ENCODE results near the gene HCFC2.
A peak's percentile ranks its signal among the peaks of the same experiment; 100 is the strongest.

The HCFC2 gene

DNA sequence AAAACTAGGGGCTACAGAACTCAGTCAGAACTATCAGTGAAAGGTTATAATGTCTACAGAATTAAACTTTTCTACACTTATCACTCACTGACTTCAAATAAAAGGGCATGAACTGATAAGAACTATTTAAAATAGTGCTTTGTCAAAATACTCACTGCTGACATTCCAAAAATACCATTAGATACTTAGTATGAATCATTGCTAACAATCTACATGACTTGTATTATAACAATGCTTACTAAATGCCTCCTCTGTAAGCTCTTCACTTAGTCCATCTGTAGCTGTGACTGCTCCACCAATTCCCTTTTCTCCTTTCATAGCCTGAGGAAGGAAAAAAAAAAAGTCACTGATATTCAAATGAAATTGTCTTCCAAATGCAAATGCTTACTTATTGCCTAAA is 56.7 kb downstream of the HCFC2 start:
- no peak for DNase-seq (ENCODE audit: low read depth)

DNA sequence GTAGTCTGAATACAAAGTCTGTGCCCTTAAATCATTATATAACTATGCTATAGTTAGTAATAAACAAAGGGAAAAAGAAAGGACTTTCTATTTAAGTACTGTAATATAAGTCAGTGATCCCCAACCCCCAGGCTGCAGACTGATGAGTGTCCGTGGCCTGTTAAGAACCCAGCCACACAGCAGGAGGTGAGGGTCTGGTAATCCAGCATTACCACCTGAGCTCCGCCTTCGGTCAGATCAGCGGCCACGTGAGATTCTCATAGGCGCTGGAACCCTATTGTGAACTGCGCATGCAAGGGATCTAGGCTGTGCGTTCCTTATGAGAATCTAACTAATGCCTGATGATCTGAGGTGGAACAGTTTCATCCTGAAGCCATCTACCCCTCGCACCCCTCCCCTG is 58.0 kb downstream of the HCFC2 start:
- no peak for DNase-seq (ENCODE audit: low read depth)

DNA sequence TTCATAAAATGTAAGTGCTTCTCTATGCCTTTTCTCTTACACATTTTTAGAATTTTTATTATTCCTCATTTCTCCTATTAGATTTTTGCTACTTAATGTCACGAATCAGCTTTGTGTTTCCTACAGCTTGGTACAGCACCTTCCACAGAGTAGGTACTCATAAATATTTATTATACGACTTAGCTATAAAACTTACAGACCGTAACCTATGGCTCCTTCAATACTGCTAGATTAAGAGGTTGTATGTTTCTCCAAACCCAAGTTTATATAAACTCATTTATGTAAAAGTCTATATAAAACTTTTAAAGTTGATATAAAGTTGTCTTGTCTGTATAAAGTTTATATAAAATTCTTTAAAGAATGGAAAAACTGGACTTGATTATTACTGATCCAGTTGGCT is 62.2 kb downstream of the HCFC2 start:
- no peak for DNase-seq (ENCODE audit: low read depth)

DNA sequence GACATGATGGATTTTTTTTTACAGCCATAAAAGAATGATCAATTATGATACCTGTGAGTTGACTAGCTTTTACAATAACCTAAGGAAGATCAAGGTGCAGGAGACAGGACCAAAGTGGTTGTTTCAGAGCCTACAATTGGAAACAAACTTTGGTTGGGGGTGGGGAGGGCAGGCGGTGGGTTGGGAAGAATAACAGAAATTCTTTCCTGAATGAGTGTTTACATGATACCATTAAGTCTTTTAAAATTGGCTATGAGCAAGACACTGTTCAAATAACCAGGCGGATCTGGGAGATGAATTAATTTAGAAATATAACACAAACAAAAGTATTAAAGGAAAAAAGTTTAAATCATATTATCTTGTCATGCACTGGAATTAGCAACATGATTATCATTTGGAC is 66.4 kb downstream of the HCFC2 start:
- no peak for DNase-seq (ENCODE audit: low read depth)

DNA sequence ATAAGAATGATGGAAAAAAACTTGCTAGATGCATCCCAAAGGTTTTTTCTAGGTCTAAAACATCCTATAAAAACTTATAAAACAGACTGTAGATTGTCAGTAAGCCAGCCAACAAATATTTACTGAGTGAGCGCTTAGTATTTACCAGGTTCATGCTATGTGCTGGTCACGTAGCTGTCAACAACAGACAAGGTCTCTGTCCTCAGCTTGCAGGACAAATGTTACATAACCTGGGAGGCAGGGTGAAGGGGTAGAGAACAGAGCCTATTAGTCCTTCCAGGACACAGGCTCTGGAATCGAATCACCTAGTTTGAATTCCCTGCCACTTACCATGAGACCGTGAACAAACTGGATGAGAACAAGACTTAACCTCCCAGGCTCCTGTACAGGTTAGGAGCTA is 67.3 kb downstream of the HCFC2 start:
- no peak for DNase-seq (ENCODE audit: low read depth)

DNA sequence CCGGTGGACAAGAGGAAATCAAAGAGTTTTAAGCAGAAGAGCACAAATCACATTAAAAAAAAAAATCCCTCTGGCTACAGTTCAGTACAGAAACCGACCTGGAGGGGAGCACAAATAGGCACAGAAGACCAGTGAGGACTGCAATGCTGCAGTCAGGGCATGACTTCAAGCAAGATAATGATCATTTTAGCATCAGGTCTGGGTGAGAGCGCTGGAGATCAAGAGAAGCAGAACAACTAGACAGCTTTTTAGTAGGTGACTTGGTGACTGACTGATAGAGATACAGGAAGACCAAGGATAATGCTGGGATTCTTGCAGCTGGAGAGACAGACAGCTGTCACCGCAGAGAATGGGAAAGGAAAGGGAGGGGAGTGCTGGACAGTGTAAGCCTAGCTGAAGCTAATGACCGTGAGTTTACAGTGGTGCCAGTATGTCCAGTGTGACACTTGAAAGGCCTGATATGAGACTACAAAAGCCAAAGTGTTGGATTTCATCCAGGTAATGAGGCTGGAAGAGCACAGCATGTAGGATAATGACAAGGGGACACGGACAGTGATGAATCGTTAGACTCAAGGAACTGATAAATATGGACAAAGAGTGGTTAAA is 68.1 kb downstream of the HCFC2 start:
- no peak for DNase-seq (ENCODE audit: low read depth)

DNA sequence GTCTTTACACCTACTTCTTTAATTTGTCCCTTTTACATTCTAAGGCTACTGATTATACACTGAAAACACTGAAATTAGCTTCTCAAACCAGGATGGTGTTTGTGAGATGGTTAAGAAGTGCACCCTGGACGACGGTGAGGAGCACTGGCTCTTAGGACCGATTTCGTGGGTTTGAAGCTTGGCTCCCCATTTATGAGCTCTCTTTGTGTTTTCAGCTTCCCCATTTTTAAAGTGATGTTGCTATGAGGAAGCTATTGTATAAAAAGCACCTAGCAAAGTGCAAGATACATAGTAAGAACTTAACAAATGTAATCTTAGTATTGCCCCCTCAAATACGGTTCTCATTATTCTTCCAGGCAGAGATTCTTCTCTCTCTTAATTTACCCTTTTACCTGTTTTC is 69.0 kb downstream of the HCFC2 start:
- no peak for DNase-seq (ENCODE audit: low read depth)

DNA sequence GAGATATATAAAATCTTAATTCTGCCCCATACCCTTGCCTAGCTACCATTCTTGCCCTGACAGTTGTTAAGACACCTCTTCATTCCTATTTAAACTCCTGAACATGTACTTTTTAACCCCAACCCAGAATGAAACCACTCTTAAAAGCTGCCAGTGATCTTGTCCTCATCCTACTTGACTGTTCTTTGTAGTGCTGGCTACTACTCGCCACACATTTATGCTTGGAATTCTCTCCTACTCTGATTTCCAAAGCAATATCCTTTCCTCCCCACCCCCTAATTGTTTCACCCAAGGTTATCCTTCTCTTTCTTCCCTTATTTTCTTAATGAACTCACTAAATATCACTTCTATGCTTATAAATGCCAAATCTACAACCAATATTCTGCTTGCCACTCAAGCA is 69.5 kb downstream of the HCFC2 start:
- no peak for DNase-seq (ENCODE audit: low read depth)

DNA sequence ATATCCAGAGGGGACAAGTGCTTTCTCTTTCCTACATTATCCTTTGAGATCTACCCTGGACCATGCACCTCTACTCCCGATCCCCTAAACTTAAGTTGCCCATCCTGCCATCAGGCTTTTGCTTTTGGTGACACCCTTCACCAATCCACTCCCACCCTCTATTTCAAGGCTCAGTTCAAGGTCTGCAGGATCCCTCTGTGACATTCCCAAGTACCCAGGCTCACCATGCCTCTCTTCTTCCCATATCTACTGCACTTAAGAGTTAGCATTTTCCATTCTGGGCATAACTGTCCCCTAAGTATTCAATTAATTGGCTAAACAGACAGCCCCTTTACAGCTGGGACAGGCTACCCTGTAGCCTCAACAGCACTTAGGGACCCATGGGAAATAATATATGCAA is 70.6 kb downstream of the HCFC2 start:
- no peak for DNase-seq (ENCODE audit: low read depth)

DNA sequence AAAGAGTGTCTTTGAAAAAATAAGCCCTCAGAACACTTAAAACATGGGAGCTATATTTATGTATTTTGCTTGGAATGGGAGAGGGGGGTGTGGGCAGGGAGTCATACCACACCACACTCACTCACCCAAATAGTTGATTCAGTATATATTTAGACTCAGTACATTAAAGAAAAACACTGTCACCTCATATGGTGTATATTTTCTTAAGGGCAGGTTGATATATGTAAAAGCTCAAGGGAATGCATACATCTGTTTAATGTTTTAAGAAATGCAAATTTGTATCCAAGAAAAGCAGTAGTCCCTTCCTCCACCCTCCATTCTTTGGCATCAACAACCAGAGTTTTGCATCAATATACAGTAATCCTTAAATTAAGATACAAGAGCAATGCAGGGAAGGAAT is 72.2 kb downstream of the HCFC2 start:
- DNase-seq (ENCODE audit: low read depth) = no peak

DNA sequence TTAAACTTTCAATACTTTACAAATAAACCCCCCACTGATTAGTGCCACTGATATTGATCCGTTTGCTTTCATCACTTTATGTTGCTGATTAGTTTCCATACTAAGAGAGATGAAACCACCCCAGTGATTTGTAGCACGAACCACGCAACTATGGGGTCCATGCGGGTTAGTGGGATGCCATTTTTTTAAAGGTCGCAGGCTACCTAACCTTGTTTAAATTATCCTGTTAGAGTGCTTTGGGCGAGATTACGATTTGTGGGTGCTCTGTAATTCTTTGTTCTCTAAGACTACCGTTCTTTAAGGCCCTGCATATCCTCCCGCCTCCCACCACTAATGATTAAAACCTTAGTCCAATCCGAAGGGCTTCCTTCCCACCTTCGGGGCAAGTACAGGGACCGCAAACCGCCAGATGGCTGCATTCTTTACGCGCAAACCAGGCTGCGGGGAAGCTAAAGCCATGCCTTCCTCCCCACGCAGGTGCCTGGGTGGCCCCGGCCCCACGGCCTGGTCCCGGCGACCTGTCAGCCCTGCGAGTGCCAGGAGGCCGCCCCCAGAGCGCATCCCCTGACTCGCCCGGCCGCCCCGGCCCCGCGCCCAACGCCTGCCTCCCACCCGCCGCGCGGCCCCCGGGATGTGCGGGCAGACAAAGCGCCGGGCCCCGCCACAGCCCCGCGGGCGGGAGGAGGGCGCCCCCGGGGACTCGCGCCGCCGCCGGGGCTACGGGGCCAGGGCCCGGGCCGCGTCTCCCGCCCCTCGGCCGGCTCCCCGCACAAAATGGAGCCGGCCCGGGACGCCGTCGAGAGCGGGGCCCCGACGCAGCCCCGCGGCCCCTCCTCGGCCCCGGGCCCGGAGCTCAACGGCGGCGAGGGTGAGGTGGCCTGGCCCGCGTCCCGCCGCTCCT is 72.9 kb downstream of the HCFC2 start:
- DNase-seq (ENCODE audit: low read depth) = peak; percentile 34

DNA sequence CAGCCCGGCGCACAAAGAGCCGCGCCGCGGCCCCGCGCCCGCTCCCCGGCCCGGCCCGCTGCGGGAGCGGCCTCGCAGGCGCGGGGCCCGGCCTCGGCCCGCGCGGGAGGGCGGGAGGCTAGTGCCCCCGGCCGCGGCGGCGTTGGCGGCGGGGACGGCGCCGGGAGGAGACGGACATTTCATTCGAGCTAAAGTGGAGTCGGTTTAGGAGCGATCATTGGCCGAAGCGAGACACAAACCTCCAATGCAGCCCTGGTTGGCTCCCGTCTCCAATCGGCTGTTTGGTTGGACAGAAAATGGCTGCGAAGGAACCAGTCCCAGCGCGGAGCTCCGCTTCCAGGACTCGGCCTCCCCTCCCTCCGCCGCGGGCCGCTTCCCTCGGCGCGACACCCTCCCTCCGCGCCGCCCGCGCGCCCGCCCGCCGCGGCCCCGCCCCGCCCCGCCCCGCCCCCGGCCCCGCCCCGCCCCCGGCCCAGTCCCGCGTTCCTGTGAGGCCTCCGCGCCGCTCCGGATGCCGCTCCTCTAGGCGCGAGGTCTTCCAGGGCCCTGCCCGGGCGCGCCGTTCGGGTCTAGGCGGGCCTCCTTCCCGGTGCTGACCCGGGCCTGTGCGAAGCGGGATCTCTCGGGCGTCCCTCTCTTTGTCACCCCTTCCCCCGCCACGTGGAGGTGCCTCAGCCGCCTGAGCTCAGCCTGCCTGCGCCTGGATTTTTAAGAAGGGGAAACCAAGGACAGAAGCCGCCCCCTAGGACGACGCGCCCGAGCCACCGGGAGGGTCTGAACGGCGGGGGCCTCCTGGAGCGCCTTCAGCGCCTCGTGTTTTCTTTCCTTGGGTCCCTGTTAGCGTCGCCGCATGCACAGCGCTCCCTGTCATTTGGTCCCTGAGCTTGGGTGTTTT is 73.8 kb downstream of the HCFC2 start, which contains the start of gene NFYB:
Gene NFYB, minus strand, starts transcription at position 309 of the 895 bp plus-strand sequence. CDS start 2,757 bp downstream, outside the sequence.
- peak; percentile 89 for DNase-seq (ENCODE audit: low read depth)

DNA sequence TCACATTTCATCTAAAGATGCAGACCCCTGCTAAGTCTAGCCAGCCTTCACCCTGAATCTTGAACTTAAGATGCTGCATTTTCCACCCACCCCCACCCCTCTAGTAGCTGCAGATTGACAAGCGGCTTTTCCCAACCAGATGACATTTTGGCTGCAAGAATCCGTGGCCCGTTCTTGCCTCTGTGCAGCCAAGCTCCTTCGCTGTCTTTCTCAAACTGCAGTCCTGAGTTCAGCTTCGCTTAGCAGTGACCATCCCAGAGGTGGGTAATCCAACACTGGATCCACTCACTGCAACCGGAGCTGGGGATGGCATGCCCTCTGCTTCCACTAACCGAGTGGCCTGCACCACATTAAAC is 74.4 kb downstream of the HCFC2 start:
- DNase-seq (ENCODE audit: low read depth) = no peak

DNA sequence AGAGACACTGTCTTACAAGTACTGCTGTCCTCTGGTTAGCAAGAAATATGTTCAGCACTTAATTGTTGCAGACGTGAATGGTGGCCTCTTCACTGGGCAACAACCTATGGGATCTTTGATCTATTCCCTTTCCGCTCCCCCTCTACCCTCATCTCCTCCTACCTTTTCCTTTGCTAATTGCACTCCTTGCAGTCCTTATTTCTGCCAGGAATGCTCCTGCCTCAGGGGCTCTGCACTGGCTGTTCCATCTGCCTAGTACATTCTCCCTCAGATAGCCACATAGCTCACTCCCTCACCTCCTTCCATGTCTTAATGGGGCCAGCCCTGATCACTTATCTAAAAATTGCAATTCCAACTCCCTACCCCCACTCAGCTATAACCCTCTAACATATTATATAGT is 78.2 kb downstream of the HCFC2 start:
- no peak for DNase-seq (ENCODE audit: low read depth)

DNA sequence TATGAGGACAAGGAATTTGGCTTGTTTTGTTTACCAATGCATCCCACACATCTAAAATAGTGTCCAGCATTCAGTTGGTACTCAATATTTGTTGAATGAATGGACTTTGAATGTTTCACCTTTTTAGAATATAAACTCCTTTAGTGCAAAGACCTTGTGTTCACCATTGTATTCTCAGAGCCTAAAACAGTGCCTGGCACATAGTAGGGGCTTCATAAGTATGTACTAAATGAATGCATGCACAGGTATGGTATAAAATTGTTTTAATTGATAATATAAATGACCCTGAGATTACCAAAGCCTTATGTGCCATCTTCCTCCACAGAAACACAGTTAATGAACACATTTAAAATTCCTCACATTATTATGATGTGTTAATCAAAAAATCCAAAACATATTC is 78.7 kb downstream of the HCFC2 start:
- no peak for DNase-seq (ENCODE audit: low read depth)

DNA sequence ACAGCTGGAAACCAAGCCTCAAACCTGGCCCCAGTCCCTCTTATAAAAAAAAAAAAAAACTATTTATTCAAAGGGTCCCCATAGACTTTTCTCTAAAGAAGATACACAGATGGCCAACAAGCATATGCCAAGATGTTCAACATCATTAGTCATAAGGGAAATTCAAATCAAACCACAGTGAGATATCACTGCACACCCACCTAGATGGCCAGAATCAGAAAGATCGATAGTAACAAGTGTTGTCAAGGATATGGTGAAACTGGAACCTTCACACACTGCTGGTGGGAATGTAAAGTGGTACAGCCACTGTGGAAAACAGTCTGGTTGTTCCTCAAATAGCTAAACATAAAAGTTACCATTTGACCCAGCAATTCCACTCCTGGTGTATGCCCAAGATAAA is 79.6 kb downstream of the HCFC2 start:
- no peak for DNase-seq (ENCODE audit: low read depth)

DNA sequence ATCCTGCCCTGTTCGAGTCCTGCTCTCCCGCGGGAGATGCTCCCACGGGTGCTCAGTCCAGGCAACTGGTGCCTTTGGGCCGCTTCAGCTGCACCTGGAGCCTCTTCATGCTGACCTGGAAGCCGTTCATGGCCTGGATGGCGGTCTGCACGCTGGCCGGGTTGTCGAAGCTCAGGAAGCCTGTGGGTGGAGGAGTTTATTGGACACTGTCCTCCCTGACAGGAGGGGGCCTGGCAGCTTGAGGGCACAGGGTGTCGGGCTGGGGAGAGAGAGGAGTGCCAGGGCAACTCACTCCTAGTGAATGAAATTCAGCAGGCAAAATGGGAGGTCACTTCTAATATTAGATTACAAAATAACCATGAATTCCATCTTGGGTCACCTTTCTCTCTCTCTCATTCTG is 83.0 kb downstream of the HCFC2 start:
- no peak for DNase-seq (ENCODE audit: low read depth)

DNA sequence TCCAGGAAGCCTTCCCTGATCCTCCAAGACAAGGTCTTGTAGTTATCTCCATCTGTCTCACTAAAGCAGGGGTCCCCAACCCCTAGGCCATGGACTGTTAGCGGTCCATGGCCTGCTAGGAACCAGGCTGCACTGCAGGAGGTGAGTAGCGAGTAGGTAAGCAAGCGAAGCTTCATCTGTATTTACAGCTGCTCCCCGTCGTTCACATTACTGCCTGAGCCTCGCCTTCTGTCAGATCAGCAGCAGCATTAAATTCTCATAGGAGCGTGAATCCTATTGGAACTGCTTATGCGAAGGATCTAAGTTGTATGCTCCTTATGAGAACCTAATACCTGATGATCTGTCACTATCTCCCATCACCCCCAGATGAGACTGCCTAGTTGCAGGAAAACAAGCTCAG is 86.1 kb downstream of the HCFC2 start:
- DNase-seq (ENCODE audit: low read depth) = no peak

DNA sequence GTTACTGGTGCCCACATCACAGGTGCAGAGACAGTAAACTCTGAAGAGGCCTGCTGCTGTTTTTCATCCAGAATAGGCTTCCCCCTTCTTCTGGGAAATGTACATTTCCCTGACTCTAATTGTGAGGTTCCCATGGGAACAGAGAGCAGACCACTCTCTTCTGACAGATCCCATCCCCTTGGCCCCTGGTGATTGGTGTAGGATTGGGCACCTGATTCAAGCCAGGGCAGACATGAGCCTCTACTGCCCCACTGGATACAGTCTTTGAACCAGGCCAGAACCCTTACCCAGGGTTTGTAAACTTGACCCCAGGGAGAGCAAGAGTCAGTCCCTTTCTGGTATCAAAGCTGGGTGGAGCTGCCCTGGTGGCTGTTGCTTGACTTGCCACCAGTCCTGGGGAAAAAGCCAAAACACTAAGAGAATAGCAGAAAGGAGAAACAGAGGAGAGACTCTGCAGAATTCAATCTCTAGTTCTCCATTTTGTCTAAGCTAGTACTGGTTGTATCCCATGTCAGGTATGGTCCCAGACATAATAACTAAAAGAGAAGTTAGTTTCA is 88.4 kb downstream of the HCFC2 start:
- no peak for DNase-seq (ENCODE audit: low read depth)

DNA sequence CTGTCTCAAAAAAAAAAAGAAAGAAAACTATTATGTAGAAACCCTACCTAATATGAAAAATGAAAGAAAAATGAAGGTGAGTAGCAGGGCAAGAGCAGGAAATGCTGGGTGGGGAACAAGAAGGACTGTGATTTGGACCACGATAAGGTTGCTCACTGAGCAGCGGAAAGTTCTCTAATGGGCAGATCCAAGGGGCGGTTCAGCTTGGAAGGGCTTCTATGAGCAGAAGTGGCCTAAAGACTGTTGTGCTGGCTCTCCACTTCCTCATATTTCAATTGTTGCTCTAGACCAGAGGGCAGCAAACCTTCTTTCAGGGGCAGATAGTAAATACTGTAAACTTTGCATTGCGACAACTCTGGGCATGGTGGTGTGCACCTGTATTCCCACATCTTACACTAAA is 90.0 kb downstream of the HCFC2 start:
- DNase-seq (ENCODE audit: low read depth) = no peak

DNA sequence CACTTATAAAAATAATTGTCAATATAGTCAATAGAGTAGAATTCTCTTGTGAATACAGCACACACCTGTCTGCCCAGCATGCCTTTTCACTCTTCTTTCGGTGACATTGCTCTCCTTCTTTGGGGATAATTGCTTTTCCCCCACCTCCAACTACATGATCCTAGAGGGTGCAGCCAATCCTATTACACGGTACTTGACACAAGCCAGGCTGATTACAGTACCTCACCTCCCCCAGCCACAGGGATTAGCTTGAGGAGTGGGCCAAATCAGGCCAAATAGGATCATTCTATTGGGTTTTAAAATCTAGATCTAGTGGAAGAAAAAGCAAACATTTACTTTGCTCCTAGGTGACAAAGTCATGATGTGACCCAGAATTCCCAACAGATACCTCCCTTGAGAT is 90.5 kb downstream of the HCFC2 start:
- no peak for DNase-seq (ENCODE audit: low read depth)
